Kidney glomerular epithelial cell (primary cell): ENCODE results near the gene BMI1.
"Not testable (repeated sequence)": the region's sequence is repeated elsewhere in the genome, so short reads cannot be mapped to it uniquely, and the experiment has no call there.

Experiments
- DNase-seq: peaks from one replicate; lab custom pipeline; 2025; lab: John Stamatoyannopoulos, UW

BMI1 gene

DNA sequence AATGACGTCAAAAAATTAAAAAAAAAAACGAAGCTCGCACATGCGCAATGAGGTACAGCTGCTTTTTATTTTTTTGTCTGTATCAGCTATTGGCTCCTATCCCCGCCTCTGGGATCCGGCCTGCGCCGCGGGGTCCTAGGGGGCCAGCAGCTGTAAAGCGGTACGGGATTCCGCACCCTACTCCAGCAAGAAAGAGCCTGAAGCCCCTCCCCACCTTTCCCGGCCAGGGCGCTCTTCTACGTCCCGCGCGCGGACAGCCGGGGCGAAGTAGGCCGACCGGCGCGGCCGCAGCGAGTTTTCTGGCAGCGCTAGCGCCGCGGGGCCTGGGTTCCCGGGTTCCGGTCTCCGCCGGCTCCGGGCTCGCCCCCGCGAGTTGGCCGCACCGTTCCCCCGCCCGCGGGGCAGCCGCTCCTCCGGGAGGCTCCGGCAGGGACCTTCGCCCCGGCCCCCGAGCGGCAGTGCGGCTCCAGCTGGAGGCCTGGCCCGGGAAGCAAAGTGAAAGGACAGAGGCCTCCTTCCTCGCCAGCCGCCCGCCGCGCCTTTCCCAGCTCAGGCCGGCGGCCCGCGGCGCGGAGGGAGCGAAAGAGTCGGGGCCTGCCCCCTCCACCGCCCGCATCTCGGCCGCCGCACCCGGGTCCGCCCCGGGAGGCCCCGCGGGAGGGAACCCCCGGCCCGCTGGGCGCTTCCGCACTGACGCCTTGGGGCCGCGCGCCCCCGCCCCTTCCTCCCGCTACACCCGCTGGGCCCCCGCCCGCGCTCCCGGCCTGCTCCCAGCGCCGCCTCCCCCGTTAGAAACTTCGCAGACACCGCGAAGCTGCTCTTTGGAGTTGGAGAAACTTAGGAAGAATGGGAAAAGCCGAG is 19.7 kb downstream of the BMI1 start:
- DNase-seq: peak; percentile 69

DNA sequence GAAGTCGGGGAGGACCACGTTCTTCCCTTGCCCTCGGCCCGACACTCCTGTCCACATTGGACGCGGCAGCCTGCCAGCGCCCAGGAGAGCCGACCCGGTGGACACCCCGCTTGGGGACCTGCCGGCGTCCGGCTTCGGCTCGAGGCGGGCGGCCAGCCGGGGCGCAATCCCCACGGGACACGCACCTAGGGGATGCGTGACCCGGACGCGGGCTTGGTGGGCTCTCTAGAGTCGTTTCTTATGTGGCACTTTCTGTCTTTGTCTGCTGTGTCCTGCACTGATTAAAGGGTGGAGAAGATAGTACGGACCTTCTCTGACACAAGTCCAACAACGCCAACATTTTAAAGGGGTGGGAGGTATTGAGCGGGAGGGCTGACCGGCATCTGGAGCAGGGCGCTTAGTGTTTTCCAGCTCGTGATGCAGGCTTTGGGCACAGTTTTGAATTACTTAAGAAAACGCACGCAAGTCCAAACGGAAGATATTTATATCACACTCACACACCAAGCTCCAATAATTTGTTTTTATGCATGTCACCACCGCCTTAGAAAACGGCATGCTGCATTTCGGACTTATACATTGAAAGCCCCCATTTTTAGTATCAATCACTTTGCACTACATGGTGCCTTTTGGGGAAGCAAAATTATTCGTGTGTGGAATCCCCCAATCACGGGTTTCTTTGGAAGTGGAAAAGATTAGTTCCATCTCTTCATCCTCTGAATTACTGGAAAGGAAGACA is 20.5 kb downstream of the BMI1 start:
- no peak for DNase-seq

GRCh38 chr10:22341926-22342196 is 21.0 kb downstream of the BMI1 start:
- no peak for DNase-seq

DNA sequence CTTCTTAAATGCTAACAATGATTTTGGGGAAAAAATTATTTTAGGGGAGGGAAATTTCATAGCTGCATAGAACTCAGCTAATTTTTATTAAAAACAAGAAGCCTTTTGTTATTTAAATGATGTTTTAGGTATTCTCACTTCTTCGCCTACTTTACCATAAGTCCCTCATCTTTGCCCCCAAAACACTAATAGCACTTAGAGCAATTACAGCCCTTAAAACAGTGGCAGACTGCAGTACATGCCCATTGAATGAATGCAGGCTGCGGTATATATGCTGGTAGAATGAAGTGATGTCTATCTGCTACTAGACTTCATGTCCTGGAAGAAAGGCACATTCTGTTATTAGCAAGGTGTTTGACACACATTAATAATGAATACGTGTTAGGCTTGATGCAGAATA is 21.5 kb downstream of the BMI1 start:
- no peak for DNase-seq

- no peak for DNase-seq
Measured at GRCh38 chr10:22343731-22344130, 22.8 kb downstream of the BMI1 start.

DNA sequence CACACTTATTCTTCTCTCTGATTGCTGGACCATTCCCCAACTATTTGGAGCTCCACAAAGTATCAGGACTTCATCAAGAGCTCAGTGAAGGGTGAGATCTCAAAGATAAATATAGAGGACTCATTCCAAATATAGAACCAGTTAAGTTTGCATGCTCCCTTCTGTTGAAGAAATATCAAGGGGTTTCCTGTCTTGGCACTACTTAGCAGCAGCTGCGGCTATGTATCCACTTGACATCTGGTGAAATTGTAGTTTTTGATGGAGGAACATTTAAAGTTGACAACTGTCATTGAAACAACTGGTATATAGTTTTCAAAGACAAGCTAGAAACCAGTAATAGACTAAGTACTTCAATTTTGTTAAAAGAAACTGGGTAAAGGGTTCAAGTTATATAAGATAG is 23.4 kb downstream of the BMI1 start:
- no peak for DNase-seq

DNA sequence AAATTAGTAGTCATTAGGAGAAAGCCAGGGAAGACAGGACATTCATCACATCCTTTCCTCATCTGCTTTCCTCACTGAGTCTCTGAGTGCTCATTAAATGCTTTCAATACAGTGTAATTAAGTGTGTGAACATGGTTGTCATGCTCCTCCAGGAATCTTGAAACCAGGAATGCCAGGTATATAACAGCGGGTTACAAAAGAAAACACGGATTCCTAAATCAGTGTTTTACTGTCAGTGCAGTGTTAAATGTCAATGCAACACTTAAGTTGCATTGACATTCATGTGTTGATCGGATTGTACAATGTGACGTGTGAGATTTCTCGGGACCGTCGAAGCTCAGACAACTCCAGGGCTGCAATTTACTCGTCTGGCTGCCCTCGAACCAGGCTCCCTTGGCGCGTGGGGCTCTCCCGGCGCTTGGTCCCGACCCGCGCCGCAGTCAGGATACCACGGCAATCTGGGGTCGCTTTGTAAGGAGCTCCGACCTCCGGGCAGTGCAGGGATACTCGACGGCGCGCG is 23.9 kb downstream of the BMI1 start:
- DNase-seq: no peak

GRCh38 chr10:22345301-22346095 is 24.6 kb downstream of the BMI1 start, which contains the start of gene SPAG6:
TSS of gene SPAG6 (plus strand) at chr10:22345496. CDS start at chr10:22345612, 116 bp downstream.
- no peak for DNase-seq

DNA sequence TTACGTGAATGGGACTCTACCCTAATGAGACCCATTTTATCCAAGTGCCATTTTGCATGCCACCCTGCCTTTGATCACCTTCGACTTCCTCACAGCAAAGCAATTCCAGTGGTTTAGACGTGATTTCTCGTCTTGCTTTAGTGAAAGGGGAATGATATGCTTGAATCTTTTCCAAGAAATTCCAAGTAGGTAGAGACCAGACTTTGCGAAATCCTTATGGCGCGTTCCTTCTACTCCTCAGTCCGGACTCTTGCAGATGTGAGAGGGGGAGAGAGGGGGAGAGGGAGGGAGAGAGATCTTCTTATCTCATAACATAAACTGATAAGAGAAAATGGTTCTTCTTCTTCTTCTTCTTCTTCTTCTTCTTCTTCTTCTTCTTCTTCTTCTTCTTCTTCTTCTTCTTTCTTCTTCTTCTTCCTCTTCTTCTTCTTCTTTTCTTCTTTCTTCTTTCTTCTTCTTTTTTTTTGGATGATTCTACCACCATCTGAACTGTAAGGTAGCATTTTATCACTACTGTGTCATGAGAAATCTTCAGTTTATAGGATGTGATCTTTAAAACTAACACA is 25.3 kb downstream of the BMI1 start:
- no peak for DNase-seq

- no peak for DNase-seq
Measured at GRCh38 chr10:22349755-22350154, 28.9 kb downstream of the BMI1 start.

DNA sequence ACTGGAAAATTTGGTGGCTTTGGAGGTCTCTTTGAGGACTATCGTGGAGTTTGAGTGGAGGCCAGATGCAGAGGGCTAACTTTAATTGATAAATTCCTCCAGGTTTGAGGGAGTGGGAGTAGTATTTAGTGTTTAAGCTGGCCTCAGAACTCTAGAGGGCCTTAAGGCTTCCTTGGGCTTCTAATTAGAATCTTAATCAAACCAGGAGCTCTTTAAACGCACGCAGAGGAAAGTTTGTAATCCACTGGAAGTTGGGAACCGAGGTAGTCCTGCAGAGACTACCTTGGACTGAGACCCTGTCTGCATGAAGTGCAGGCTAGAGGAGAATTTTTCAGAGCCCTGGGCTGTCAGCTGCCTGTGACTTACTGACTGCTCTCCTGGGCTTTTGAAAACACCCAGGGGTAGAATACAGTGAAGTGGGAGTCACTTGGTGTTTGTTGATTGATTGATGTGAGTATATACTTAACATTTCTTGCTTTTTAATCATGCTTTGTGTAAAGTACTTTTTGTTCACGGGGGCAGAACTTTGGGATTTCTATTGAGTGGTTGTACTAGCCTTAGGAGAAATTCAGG is 30.3 kb downstream of the BMI1 start:
- DNase-seq: no peak

- DNase-seq: no peak
Measured at GRCh38 chr10:22356324-22356873, 35.5 kb downstream of the BMI1 start.

- not testable (repeated sequence) for DNase-seq
Measured at GRCh38 chr10:22357770-22358169, 36.9 kb downstream of the BMI1 start.

- no peak for DNase-seq
Measured at GRCh38 chr10:22363305-22363704, 42.4 kb downstream of the BMI1 start.

DNA sequence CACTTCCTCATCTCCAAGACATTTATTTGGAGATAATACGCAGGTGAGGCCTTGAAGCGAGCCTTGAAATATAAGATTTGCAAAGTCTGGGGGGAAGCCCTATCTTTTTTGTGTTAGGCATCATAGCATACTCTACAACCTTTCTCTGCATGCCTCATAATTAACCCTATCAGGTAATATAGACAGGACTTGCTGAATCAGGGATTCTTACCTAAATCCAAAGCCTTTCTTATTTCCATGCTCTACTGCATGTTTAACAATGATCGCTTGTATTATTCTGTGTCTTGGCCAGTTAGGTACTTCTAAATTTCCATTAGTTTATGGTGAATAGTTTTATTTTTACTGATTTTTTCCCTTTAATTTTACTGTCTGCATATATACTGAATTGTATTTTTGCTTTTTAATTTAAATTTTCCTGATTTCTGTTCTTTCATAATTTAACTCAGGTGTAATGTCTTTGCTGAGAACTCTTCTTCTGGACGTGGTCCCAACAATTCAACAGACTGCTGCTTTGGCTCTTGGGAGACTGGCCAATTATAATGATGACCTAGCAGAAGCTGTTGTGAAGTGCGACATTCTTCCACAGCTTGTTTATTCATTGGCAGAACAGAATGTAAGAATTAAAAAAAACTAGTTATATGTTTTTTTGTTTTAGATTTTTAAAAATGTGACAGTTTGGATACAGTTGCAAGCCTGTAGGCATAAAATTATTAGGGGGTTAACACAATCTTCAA is 43.7 kb downstream of the BMI1 start:
- DNase-seq: no peak

DNA sequence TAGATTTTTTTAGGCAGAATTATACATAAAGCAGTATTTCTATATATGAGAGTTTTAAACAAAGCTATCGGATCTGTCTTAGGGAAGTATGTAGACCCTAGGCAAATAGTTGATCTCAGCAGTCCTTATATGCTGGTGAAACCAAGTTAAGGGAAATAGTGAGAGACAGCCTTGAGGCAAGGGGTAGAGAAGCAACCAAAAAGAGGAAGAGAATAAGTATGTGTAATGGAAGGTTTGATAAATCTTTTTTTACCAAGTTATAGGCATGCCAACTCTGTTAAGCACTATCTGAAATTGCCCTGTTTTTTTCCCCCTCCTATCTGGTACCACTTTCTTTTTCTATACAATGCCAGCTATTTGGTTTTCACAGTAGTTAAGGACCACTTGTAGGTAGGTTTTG is 44.3 kb downstream of the BMI1 start:
- no peak for DNase-seq

DNA sequence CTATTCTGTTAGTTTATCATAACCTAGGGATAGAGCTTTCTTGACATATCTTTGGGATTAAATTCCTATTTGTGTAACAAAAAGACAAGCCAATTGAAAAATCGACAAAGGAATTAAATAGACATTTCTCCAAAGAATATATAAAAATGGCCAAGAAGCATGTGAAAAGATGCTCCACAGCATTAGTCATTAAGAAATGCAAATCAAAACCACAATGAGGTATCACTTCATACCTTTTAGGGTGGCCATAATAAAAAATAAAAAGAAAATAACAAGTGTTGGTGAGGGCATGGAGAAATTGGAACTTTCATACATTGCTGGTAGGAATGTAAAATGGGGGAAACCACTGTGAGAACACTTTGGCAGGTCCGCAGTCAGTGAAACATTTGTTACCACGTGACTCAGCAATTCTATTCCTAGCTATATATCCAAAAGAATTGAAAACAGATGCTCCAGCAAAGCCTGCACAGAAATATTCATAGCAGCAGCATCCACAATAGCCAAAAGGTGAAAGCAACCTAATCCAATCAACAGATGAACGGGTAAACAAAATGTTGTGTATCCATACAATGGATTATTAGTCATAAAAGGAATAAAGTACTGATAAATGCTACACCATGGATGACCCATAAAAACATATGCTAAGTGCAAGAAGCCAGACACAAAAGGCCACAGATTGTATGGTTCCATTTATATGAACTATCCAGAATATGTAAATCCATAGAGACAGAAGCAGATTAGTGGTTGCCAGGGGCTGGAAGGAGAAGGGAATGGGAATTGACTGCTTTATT is 44.9 kb downstream of the BMI1 start:
- no peak for DNase-seq

GRCh38 chr10:22366435-22366703 is 45.5 kb downstream of the BMI1 start:
- no peak for DNase-seq

DNA sequence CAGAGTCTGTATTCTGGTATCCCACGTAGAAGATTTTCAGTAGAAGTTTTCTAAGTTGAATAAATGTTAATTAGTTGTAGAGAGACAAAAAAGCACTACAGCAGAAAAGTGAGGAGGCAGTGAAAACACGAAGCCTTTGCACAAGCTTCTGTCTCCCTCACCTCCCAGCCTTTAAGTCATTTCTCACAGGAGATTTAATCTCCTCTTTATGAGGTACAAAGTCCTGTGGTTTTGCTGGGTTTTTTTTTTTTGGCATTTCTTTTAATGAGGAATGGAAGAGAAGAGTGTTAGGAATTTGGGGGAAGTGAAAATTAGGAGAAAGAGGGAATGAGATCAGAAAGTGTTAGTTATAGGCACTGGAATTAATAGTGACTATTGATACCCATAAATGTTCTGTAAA is 45.9 kb downstream of the BMI1 start:
- no peak for DNase-seq

GRCh38 chr10:22367471-22367870 is 46.6 kb downstream of the BMI1 start:
- DNase-seq: no peak
